ENCODE results near the gene ABHD17A. TPM values are rescaled to one million over a fixed set of nuclear protein-coding genes. Genes with fewer than 3 reads are reported as not detected.

Gene ABHD17A
- total and polyA plus RNA-seq, 2 of the 8 experiments (the other 6 are each of a cell fraction or from before 2014, with no cell fraction given) = 41.2 to 87.4 TPM

DNA sequence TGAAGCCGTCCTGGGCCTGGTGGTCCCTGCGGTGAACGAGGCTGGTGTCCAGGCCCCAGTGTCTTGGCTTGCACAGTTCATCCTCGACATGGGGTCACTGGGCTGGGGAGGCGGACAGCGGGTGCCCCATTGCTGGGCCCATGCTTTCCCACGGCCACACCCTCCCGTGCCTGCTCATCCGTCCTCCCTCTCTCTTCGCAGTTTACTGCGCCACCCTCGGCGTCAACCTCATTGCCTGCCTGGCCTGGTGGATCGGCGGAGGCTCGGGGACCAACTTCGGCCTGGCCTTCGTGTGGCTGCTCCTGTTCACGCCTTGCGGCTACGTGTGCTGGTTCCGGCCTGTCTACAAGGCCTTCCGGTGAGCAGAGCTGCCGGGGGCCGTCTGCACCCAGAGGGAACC lies 32.6 kb upstream of the ABHD17A start:
- no peak overlapping the region for H3K23ac ChIP-seq (ENCODE audit: insufficient read length)
- CTCF ChIA-PET (ENCODE audit: partially characterized antibody) = interaction anchor here (1.0 to 1.8 kb wide), 2 partner anchors 11 to 92 kb away, joined by 3 to 4 read pairs; no protein-coding TSS in a partner anchor
- H3K79me2 ChIP-seq (ENCODE audit: control insufficient read depth in 1 of 2, insufficient read depth in 2 of 2, low read length in 2 of 2) = peaks cover 5 to 16% of the 10 kb centered on the region in 2 experiments; a peak in 2 of 4 replicates
- H3K36me3 ChIP-seq (ENCODE audit: control insufficient read depth in 2 of 4, insufficient read depth in 4 of 4, low read length in 3 of 4) = peaks cover 10 to 44% (median 30%) of the 10 kb centered on the region in 4 experiments; a peak in 6 of 8 replicates
- H4K20me1 ChIP-seq (replicated peaks in 1 of 2; ENCODE audit: control insufficient read depth in 1 of 2, insufficient read depth in 2 of 2, low read length in 2 of 2) = peaks cover 10 to 22% of the 10 kb centered on the region in 2 experiments
- no peak overlapping the region for H2BK120ac ChIP-seq (replicated peaks; ENCODE audit: low read depth, low read length)
- H4K91ac ChIP-seq (replicated peaks; ENCODE audit: insufficient read length, low read length) = no peak overlapping the region
- no peak overlapping the region for H2BK20ac ChIP-seq (ENCODE audit: low read length)
- DNase-seq (ENCODE audit: low read depth in 1 of 2, low spot score in 2 of 2) (no peak), FAIRE-seq (no peak)
- H4K5ac ChIP-seq (ENCODE audit: insufficient read length, low read depth, low read length) = no peak overlapping the region
- no peak overlapping the region for H3K4ac ChIP-seq (replicated peaks; ENCODE audit: insufficient read length, low read depth, low read length)
- no peak overlapping the region for H2BK12ac ChIP-seq (ENCODE audit: low read depth, low read length)
- peaks cover 16% of the 10 kb centered on the region for H3K79me1 ChIP-seq (ENCODE audit: low read depth, low read length)
- no peak overlapping the region for H2BK15ac ChIP-seq (ENCODE audit: low read length)
- H3K18ac ChIP-seq (ENCODE audit: extremely low read depth, low read length) = no peak overlapping the region
- no peak overlapping the region for H4K8ac ChIP-seq (ENCODE audit: extremely low read depth, insufficient read depth, low read length)
- no peak overlapping the region for H3K27ac ChIP-seq (ENCODE audit: low read depth, low read length)
- H3K4me3 ChIP-seq (ENCODE audit: extremely low read depth in 1 of 4, insufficient read depth in 2 of 4, low read depth in 3 of 4, low read length in 4 of 4) = no peak overlapping the region
- no peak overlapping the region for H2AFZ ChIP-seq (ENCODE audit: low read length)
- H3K4me2 ChIP-seq (ENCODE audit: insufficient read depth in 1 of 2, low read depth in 2 of 2, low read length in 2 of 2) = no peak overlapping the region
- H2AK5ac ChIP-seq (ENCODE audit: low read depth, low read length) = no peak overlapping the region
- no peaks in the 10 kb centered on the region for H3K4me1 ChIP-seq (replicated peaks in 1 of 4; ENCODE audit: control insufficient read depth in 3 of 4, insufficient read depth in 4 of 4, low read length in 3 of 4)
- no peaks in the 10 kb centered on the region for H3K27me3 ChIP-seq (replicated peaks in 1 of 4; ENCODE audit: control insufficient read depth in 3 of 4, extremely low read depth in 1 of 4, insufficient read depth in 3 of 4, low read length in 3 of 4)
- H3K9ac ChIP-seq (replicated peaks in 1 of 4; ENCODE audit: extremely low read depth in 1 of 4, low read depth in 3 of 4, low read length in 3 of 4) = no peak overlapping the region
- POLR2A ChIA-PET (ENCODE audit: partially characterized antibody) = no interaction called here
- H3K23me2 ChIP-seq (ENCODE audit: low read depth, low read length) = no peaks in the 10 kb centered on the region
- no peak overlapping the region for H3K14ac ChIP-seq (ENCODE audit: insufficient read length)
- H2BK5ac ChIP-seq (ENCODE audit: low read depth, low read length) = no peak overlapping the region
- no peaks in the 10 kb centered on the region for H3K9me3 ChIP-seq (ENCODE audit: insufficient read depth in 2 of 2, low read depth in 1 of 2, low read length in 1 of 2)
- no peak overlapping the region for H3K56ac ChIP-seq (replicated peaks; ENCODE audit: insufficient read length, low read depth, low read length)
- 95% methylated on average over 24 of the region's 25 CpGs; no CpG with 5 or more reads in 1 of the 2 experiments for WGBS, 2 experiments (ENCODE audit: extremely low coverage in 1 of 2, insufficient coverage in 1 of 2, insufficient read length in 1 of 2, insufficient replicate concordance in 2 of 2, low coverage in 1 of 2, low lambda C conversion rate in 2 of 2, missing lambda C conversion rate in 1 of 2)
- no peak for TF ChIP-seq SAP30 (IDR thresholded peaks at IDR 0.05; ENCODE audit: insufficient read depth, insufficient replicate concordance, low read length)
